HepG2 (cell line): ENCODE measurements around the gene CADPS. TPM values are rescaled to one million over a fixed set of nuclear protein-coding genes. Genes with fewer than 3 reads are reported as not detected.

Experiments used
- ATAC-seq: fragments of 200-7000 bp; cut with Tn5 transposase; 3 replicates; pipeline ENCODE4 v1.9.1; 2020; ENCODE audit warnings: mild to moderate bottlenecking, moderate library complexity
- BruUV-seq: library from RNA; stranded (reverse); fragments of 400-500 nt; replicated peaks from 2 replicates; lab custom pipeline; 2021; lab: Mats Ljungman, UMichigan
- CTCF ChIA-PET: fragments of 300-600 bp; formaldehyde crosslinking; extraction: SDS; loops from one replicate; lab custom pipeline; 2021; ENCODE audit warnings: low total read pairs, inconsistent platforms, low intra/inter-chr PET ratio; lab: Yijun Ruan, JAX
- POLR2A ChIA-PET: fragments of 350-600 bp; sonication (Branson Sonifier 250); formaldehyde crosslinking; loops from one replicate; lab custom pipeline; 2020; ENCODE audit warnings: antibody characterized with exemption, inconsistent platforms; lab: Yijun Ruan, JAX
- DNase-seq: peaks from one replicate; pipeline ENCODE4 v3.0.0-alpha.2; 2015; ENCODE audit warnings: low spot score
- FAIRE-seq: peaks from 3 replicates; lab custom pipeline; 2011; peaks lifted over from hg19 to GRCh38; lab: Jason Lieb, UNC
- H2AFZ ChIP-seq: one replicate; pipeline ENCODE4 v1.6.1; 2011; ENCODE audit warnings: low read length, inconsistent platforms
- H3K27ac ChIP-seq: fragments of 300-600 bp; 3 replicates; pipeline ENCODE4 v1.8.0; 2011; ENCODE audit warnings: mixed run types, mild to moderate bottlenecking, mixed read lengths, low read length, inconsistent platforms; ENCODE audit not compliant: insufficient read depth; ENCODE audit errors: extremely low read length
- H3K27me3 ChIP-seq, 2 experiments: fragments of 200-600 bp in 1 of 2; 2 replicates in 1 of 2; 3 replicates in 1 of 2; pipeline versions ENCODE4 v1.6.0 to v1.8.0; 2011; ENCODE audit warnings: low read length in 2 of 2, mild to moderate bottlenecking in 2 of 2, moderate library complexity in 2 of 2, inconsistent platforms in 1 of 2; ENCODE audit not compliant: insufficient read depth in 2 of 2, control insufficient read depth in 1 of 2
- H3K36me3 ChIP-seq, 2 experiments: fragments of 200-600 bp in 1 of 2; replicated peaks in 1 of 2; 2 replicates in 1 of 2; 3 replicates in 1 of 2; pipeline versions ENCODE4 v1.5.1 to v1.8.0; 2011; ENCODE audit warnings: low read length in 2 of 2, inconsistent platforms in 1 of 2; ENCODE audit not compliant: insufficient read depth in 2 of 2, control insufficient read depth in 1 of 2
- H3K4me1 ChIP-seq: 2 replicates; pipeline ENCODE4 v1.5.1; 2012; ENCODE audit warnings: low read length, inconsistent platforms; ENCODE audit not compliant: insufficient read depth
- H3K4me2 ChIP-seq: 2 replicates; pipeline ENCODE4 v1.6.0; 2011; ENCODE audit warnings: low read depth, low read length, inconsistent platforms
- H3K4me3 ChIP-seq, 3 experiments: fragments of 200-600 bp in 1 of 3; sonication (generic), shearing (Covaris generic) in 1 of 3; replicated peaks in 1 of 3; 2 replicates each; pipeline ENCODE4 v1.5.1; 2011 to 2016; ENCODE audit warnings: low read length in 3 of 3, inconsistent platforms in 2 of 3, low read depth in 2 of 3, mild to moderate bottlenecking in 2 of 3, control low read depth in 1 of 3, mixed read lengths in 1 of 3; ENCODE audit not compliant: insufficient read depth in 1 of 3
- H3K79me2 ChIP-seq: one replicate; pipeline ENCODE4 v1.6.1; 2011; ENCODE audit warnings: low read length, inconsistent platforms; ENCODE audit not compliant: insufficient read depth
- H3K9ac ChIP-seq: 2 replicates; pipeline ENCODE4 v1.6.0; 2011; ENCODE audit warnings: mild to moderate bottlenecking, low read depth, low read length, inconsistent platforms; ENCODE audit not compliant: insufficient read depth
- H3K9me3 ChIP-seq: 2 replicates; pipeline ENCODE4 v1.5.1; 2012; ENCODE audit warnings: mild to moderate bottlenecking, low read length
- H4K20me1 ChIP-seq: 2 replicates; pipeline ENCODE4 v1.6.0; 2011; ENCODE audit warnings: inconsistent platforms, mild to moderate bottlenecking, low read length, moderate library complexity; ENCODE audit not compliant: insufficient read depth
- ADNP ChIP-seq: sonication (generic); formaldehyde crosslinking; IDR thresholded peaks from 2 replicates; pipeline ENCODE4 v1.4.0; 2020; ENCODE audit warnings: missing genetic modification reagents
- EHMT2 ChIP-seq: fragments of 200-600 bp; sonication (generic); IDR thresholded peaks from 2 replicates; pipeline ENCODE4 v1.7.0; 2017; ENCODE audit warnings: antibody characterized with exemption, low read depth, low read length, borderline replicate concordance
- ETV5 ChIP-seq: IDR thresholded peaks from 2 replicates; pipeline ENCODE4 v1.6.1; 2018; ENCODE audit warnings: missing biosample characterization, missing genetic modification reagents, inconsistent platforms, borderline replicate concordance
- GABPA ChIP-seq, 2 experiments: IDR thresholded peaks; 2 replicates each; pipeline ENCODE4 v1.6.1; 2011 to 2016; ENCODE audit warnings: low read depth in 2 of 2, low read length in 1 of 2, missing biosample characterization in 1 of 2, missing genetic modification characterization in 1 of 2
- RBFOX2 ChIP-seq: fragments of 200-400 bp; formaldehyde crosslinking; IDR thresholded peaks from 2 replicates; pipeline ENCODE4 v1.6.1; 2017; ENCODE audit warnings: low read depth, mild to moderate bottlenecking, low read length
- SATB2 ChIP-seq: sonication (generic); formaldehyde crosslinking; IDR thresholded peaks from 2 replicates; pipeline ENCODE4 v1.5.0; 2020; ENCODE audit warnings: missing genetic modification reagents
- SKI ChIP-seq: fragments of 450-650 bp; IDR thresholded peaks from one replicate; pipeline ENCODE4 v1.6.1; 2018; ENCODE audit warnings: mild to moderate bottlenecking; ENCODE audit not compliant: partially characterized antibody
- SRSF1 ChIP-seq: fragments of 200-400 bp; formaldehyde crosslinking; optimal IDR thresholded peaks from 2 replicates; pipeline ENCODE3; 2017; ENCODE audit warnings: mild to moderate bottlenecking, low read depth, low read length, moderate library complexity
- ZNF17 ChIP-seq: sonication (generic); formaldehyde crosslinking; IDR thresholded peaks from 2 replicates; pipeline ENCODE4 v1.5.0; 2020; ENCODE audit warnings: mild to moderate bottlenecking, missing genetic modification reagents
- ZNF382 ChIP-seq: sonication (generic); formaldehyde crosslinking; IDR thresholded peaks from 2 replicates; pipeline ENCODE4 v1.5.0; 2020; ENCODE audit warnings: missing genetic modification reagents, mild to moderate bottlenecking, borderline replicate concordance
- ZNF607 ChIP-seq: sonication (generic); formaldehyde crosslinking; IDR thresholded peaks from 2 replicates; pipeline ENCODE4 v1.5.1; 2020; ENCODE audit warnings: missing genetic modification reagents, mild to moderate bottlenecking, borderline replicate concordance
- ZNF703 ChIP-seq: sonication (generic); formaldehyde crosslinking; IDR thresholded peaks from 2 replicates; pipeline ENCODE4 v1.5.1; 2020; ENCODE audit warnings: missing genetic modification reagents, mild to moderate bottlenecking, moderate library complexity, borderline replicate concordance
- ZSCAN21 ChIP-seq: sonication (generic); formaldehyde crosslinking; IDR thresholded peaks from 2 replicates; pipeline ENCODE4 v1.8.0; 2022; ENCODE audit warnings: mild to moderate bottlenecking, missing genetic modification reagents, moderate library complexity, borderline replicate concordance
- WGBS: methylation state at CpG from one replicate; pipeline ENCODE4 v1.1.6; 2017; ENCODE audit warnings: low lambda C conversion rate; 5-methylcytosine and 5-hydroxymethylcytosine counted together
- in situ Hi-C: cut with HindIII; loops from 2 replicates; pipeline ENCODE4 v1.10.0; 2017; ENCODE audit warnings: low pct_unique_long_range_greater_than_20kb; ENCODE audit not compliant: extremely low pct_ligation_motif_present
- intact Hi-C: fragments of 100-400 bp; cut with micrococcal nuclease; formaldehyde crosslinking; loops from one replicate; pipeline ENCODE4 v1.10.0; 2022; ENCODE audit not compliant: unreplicated experiment
- polyA plus RNA-seq, 8 experiments: library from polyadenylated mRNA; depleted of rRNA in 3 of 8; stranded (reverse) in 7 of 8; unstranded in 1 of 8; fragments of >200 nt; fragmentation: Illumina TruSeq in 4 of 8; extraction: Trizol in 4 of 8; gene quantifications; 2 replicates each; pipeline versions ENCODE4 v1.2.1 to v1.2.3, GENCODE V29; 2011 to 2016; ENCODE audit warnings: low read depth in 4 of 8, missing spikeins in 1 of 8, mixed read lengths in 1 of 8; ENCODE audit not compliant: insufficient read depth in 1 of 8
- total RNA-seq, 5 experiments: library from RNA; depleted of rRNA; stranded (reverse); fragments of >200 nt; fragmentation: Illumina TruSeq; extraction: Trizol; gene quantifications; 2 replicates each; pipeline ENCODE4 v1.2.3, GENCODE V29; 2016; ENCODE audit warnings: low read depth in 1 of 5
- TF ChIP-seq, protein P1 (sequence below): sonication (generic); formaldehyde crosslinking; IDR thresholded peaks from 2 replicates; pipeline ENCODE4 v1.5.1; 2020; ENCODE audit warnings: mild to moderate bottlenecking, moderate library complexity, missing genetic modification reagents
- TF ChIP-seq, protein P2 (sequence below): IDR thresholded peaks from 2 replicates; pipeline ENCODE4 v1.6.1; 2016; ENCODE audit warnings: missing biosample characterization, missing genetic modification reagents, low read depth
- TF ChIP-seq, protein P3 (sequence below): sonication (generic); formaldehyde crosslinking; IDR thresholded peaks from 2 replicates; pipeline ENCODE4 v1.4.0; 2020; ENCODE audit warnings: mild to moderate bottlenecking, missing genetic modification reagents

Gene CADPS
- total and polyA plus RNA-seq, 2 of the 13 experiments (the other 11 are each of a cell fraction or from before 2014, with no cell fraction given), result not detected

DNA sequence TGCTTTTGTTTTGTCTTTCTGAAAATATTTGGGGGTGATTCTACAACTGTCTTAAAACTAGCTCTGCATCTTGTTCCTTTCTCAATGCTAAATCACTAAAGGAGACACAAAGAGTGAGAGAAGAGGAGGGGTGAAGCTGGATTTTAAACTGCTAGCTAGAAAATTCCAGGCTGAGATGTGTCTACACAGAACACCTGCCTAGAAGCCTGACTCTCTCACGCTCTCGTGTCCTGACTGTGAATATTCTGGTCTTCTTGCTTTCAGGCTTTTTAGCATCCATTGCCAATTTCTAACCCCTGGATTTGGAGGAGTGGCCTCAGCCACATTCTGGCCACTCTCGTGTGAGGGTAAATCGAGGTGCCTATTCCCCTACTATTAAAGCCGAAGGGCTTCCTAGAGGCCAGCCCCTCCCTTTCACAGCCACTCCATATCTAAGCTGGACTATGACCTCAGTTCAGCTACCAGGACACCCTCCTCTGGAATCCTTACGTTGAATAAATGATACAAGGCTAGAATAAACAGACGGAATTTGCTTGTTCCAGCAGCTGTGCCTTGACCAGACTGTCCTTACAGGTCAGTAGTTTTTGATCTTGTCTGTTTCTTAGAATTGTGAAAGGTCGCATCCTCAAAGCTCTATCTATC is 353.6 kb downstream of the CADPS start (continued):
- TF ChIP-seq GABPA (IDR thresholded peaks at IDR 0.05; ENCODE audit: low read depth, low read length) (no peak), GABPA (CRISPR knock-in tag; IDR thresholded peaks at IDR 0.05; ENCODE audit: low read depth) (no peak)

DNA sequence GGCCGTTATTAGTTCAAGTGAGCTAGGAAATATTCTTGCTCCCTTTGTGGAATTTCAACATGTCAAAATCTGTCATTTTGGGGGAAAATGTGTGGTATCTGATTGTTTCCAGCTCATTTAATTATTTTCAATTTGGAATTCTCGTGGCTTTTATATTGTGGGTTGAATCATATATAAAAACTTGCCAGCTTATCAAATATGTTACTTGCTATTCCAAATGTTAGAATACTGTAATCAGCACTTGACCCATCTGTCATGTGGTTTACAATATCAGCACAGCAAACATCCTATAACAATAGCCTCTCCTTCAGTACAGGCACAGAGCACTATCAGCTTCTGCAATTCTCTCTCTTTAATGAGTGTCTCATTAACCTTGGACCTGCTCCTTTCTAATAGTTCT is 371.7 kb downstream of the CADPS start:
- WGBS, result 3% methylated on average over 2 of the region's 2 CpGs
- Histone ChIP-seq H3K36me3 (no peaks in the 10 kb centered on the region), H3K27ac (no peak overlapping the region), H3K79me2 (no peaks in the 10 kb centered on the region), H2AFZ (no peak overlapping the region), H3K27me3 (no peaks in the 10 kb centered on the region), H3K9me3 (no peaks in the 10 kb centered on the region), H3K4me2 (no peak overlapping the region), H4K20me1 (no peaks in the 10 kb centered on the region), H3K4me3 (no peak overlapping the region), H3K9ac (no peak overlapping the region), H3K4me1 (no peaks in the 10 kb centered on the region)
- intact Hi-C loops (no loop called here), in situ Hi-C loops (no loop called here)
- no TSS peak for BruUV-seq
- POLR2A ChIA-PET, result no interaction called here
- no peak for DNase-seq
- CTCF ChIA-PET, result no interaction called here
- ATAC-seq, result no peak
- no peak for FAIRE-seq
- no peak for TF ChIP-seq SRSF1
- TF ChIP-seq SKI, result no peak
- TF ChIP-seq, protein P1, sequence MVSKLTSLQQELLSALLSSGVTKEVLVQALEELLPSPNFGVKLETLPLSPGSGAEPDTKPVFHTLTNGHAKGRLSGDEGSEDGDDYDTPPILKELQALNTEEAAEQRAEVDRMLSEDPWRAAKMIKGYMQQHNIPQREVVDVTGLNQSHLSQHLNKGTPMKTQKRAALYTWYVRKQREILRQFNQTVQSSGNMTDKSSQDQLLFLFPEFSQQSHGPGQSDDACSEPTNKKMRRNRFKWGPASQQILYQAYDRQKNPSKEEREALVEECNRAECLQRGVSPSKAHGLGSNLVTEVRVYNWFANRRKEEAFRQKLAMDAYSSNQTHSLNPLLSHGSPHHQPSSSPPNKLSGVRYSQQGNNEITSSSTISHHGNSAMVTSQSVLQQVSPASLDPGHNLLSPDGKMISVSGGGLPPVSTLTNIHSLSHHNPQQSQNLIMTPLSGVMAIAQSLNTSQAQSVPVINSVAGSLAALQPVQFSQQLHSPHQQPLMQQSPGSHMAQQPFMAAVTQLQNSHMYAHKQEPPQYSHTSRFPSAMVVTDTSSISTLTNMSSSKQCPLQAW (CRISPR knock-in tag), result no peak
- TF ChIP-seq ZNF703 (CRISPR knock-in tag), result no peak
- TF ChIP-seq ZSCAN21 (CRISPR knock-in tag), result no peak
- TF ChIP-seq ZNF382 (CRISPR knock-in tag), result no peak
- TF ChIP-seq, protein P2, sequence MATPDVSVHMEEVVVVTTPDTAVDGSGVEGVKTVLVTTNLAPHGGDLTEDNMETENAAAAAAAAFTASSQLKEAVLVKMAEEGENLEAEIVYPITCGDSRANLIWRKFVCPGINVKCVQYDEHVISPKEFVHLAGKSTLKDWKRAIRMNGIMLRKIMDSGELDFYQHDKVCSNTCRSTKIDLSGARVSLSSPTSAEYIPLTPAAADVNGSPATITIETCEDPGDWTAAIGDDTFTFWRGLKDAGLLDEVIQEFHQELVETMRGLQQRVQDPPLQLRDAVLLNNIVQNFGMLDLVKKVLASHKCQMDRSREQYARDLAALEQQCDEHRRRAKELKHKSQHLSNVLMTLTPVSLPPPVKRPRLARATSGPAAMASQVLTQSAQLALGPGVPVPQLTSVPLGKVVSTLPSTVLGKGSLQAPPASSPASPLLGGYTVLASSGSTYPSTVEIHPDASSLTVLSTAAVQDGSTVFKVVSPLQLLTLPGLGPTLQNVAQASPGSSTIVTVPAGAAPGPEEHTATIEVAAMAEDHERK (CRISPR knock-in tag), result no peak
- TF ChIP-seq EHMT2, result no peak
- TF ChIP-seq ZNF607 (CRISPR knock-in tag), result no peak
- TF ChIP-seq ZNF17, result no peak
- TF ChIP-seq RBFOX2, result no peak
- no peak for TF ChIP-seq ADNP
- no peak for TF ChIP-seq ETV5 (CRISPR knock-in tag)
- TF ChIP-seq, protein P3, sequence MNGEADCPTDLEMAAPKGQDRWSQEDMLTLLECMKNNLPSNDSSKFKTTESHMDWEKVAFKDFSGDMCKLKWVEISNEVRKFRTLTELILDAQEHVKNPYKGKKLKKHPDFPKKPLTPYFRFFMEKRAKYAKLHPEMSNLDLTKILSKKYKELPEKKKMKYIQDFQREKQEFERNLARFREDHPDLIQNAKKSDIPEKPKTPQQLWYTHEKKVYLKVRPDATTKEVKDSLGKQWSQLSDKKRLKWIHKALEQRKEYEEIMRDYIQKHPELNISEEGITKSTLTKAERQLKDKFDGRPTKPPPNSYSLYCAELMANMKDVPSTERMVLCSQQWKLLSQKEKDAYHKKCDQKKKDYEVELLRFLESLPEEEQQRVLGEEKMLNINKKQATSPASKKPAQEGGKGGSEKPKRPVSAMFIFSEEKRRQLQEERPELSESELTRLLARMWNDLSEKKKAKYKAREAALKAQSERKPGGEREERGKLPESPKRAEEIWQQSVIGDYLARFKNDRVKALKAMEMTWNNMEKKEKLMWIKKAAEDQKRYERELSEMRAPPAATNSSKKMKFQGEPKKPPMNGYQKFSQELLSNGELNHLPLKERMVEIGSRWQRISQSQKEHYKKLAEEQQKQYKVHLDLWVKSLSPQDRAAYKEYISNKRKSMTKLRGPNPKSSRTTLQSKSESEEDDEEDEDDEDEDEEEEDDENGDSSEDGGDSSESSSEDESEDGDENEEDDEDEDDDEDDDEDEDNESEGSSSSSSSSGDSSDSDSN, result no peak
- no peak for TF ChIP-seq SATB2 (CRISPR knock-in tag)
